ENCODE data around the gene FAF1. TPM values are rescaled to one million over a fixed set of nuclear protein-coding genes. Genes with fewer than 3 reads are reported as not detected.

Gene FAF1
- total RNA-seq, 4 donors from 2014 or later, result 39.7 to 60.6 (median 42.9) TPM

- TF ChIP-seq POLR2A (IDR thresholded peaks at IDR 0.05; ENCODE audit: low read depth) (no peak), EP300 (IDR thresholded peaks at IDR 0.05) (no peak), POLR2AphosphoS5 (IDR thresholded peaks at IDR 0.05) (no peak)
- TF ChIP-seq, protein P1, sequence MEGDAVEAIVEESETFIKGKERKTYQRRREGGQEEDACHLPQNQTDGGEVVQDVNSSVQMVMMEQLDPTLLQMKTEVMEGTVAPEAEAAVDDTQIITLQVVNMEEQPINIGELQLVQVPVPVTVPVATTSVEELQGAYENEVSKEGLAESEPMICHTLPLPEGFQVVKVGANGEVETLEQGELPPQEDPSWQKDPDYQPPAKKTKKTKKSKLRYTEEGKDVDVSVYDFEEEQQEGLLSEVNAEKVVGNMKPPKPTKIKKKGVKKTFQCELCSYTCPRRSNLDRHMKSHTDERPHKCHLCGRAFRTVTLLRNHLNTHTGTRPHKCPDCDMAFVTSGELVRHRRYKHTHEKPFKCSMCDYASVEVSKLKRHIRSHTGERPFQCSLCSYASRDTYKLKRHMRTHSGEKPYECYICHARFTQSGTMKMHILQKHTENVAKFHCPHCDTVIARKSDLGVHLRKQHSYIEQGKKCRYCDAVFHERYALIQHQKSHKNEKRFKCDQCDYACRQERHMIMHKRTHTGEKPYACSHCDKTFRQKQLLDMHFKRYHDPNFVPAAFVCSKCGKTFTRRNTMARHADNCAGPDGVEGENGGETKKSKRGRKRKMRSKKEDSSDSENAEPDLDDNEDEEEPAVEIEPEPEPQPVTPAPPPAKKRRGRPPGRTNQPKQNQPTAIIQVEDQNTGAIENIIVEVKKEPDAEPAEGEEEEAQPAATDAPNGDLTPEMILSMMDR (IDR thresholded peaks at IDR 0.05), result no peak
- peaks cover 0 to 35% (median 14%) of the 10 kb centered on the region in 4 donors for H3K36me3 ChIP-seq
- H3K27ac ChIP-seq (replicated peaks in 1 of 4), result no peak overlapping the region
- no peaks in the 10 kb centered on the region for H3K4me1 ChIP-seq
- H3K27me3 ChIP-seq, result no peaks in the 10 kb centered on the region
- WGBS, result 94% methylated on average over 1 of the region's 1 CpG
- H3K4me3 ChIP-seq, result no peak overlapping the region
- H3K9me3 ChIP-seq, result no peaks in the 10 kb centered on the region
- no peak for DNase-seq (ENCODE audit: extremely low spot score)
- intact Hi-C loops (cut with DNase I), result no loop called here
Observed at GRCh38 chr1:50568782-50569181, 391.3 kb downstream of the FAF1 start.

DNA sequence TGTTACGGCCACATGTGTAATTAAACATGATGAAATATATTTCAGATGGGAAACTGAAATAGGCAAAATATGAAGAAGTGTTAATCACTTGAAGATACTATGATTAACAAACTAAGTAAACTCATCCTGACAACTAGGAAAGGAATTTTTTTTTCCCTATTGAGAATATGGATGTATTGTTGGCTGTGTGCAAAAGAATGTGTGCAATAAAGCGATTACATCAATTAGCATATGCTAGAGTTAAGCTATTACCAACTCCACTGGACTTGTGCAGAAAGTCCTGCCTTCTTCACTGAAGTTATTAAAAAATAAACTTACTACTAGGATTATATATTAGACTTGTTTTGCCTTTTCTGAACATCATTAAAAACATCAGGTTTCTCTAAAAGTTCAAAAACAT, 393.7 kb downstream of the FAF1 start:
- DNase-seq (ENCODE audit: extremely low spot score), result no peak
- no peak overlapping the region for H3K4me3 ChIP-seq
- no peak for TF ChIP-seq POLR2AphosphoS5 (IDR thresholded peaks at IDR 0.05)
- TF ChIP-seq POLR2A (IDR thresholded peaks at IDR 0.05; ENCODE audit: low read depth), result no peak
- TF ChIP-seq, protein P1 (IDR thresholded peaks at IDR 0.05), result no peak
- no peak for TF ChIP-seq EP300 (IDR thresholded peaks at IDR 0.05)
- H3K27me3 ChIP-seq, result no peaks in the 10 kb centered on the region
- peaks cover 8 to 43% (median 17%) of the 10 kb centered on the region in 4 donors for H3K36me3 ChIP-seq
- 99% methylated on average over 2 of the region's 2 CpGs for WGBS
- H3K27ac ChIP-seq (replicated peaks in 1 of 4), result no peak overlapping the region
- H3K4me1 ChIP-seq, result no peaks in the 10 kb centered on the region
- intact Hi-C loops (cut with DNase I), result no loop called here
- no peaks in the 10 kb centered on the region for H3K9me3 ChIP-seq

DNA sequence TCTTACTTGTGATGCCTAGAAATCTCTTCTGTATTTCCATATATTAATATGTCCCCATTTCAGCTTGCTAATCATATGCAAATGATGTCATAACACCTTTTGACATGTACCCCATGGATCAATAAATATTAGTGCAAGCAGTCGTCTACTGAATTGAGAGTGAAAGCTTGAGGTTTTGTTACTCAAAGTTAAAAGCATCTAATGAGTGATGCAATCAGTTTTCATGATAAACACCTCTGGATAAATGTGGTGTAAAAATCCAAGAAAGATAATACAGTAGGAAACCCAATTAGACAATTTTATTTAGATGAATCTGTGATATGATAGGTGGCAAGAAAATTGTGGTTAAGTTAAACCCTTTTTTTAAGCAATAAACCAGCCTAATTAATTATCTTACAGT, 395.6 kb downstream of the FAF1 start:
- Histone ChIP-seq H3K4me1 (no peaks in the 10 kb centered on the region), H3K9me3 (no peaks in the 10 kb centered on the region), H3K27me3 (no peaks in the 10 kb centered on the region), H3K27ac (replicated peaks in 1 of 4) (no peak overlapping the region), H3K4me3 (no peak overlapping the region), H3K36me3 (peaks cover 10 to 60% (median 25%) of the 10 kb centered on the region in 4 donors)
- 100% methylated on average over 1 of the region's 1 CpG for WGBS
- DNase-seq (ENCODE audit: extremely low spot score), result no peak
- intact Hi-C loops (cut with DNase I), result no loop called here
- no peak for TF ChIP-seq EP300 (IDR thresholded peaks at IDR 0.05)
- no peak for TF ChIP-seq POLR2AphosphoS5 (IDR thresholded peaks at IDR 0.05)
- no peak for TF ChIP-seq POLR2A (IDR thresholded peaks at IDR 0.05; ENCODE audit: low read depth)

DNA sequence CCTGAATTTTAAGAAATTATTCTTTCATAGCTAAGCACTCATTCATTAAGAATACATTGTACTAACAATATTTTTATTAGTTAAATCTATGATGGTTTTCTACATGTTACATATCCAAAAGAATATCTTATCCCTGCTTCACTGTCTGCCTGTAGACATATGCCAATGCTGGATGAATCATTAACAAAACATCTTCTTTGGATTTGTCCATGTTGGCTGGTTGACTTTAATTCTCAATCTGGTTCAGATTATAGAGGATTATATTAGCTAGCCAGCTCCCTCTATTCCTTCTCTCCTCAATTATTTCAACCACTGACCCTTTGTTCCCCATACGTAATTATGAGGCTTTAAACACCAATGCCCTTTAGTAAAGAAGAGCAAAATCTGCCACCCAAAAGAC, 398.0 kb downstream of the FAF1 start:
- intact Hi-C loops (cut with DNase I), result no loop called here
- no peak overlapping the region for H3K4me3 ChIP-seq
- peaks cover 10 to 56% (median 25%) of the 10 kb centered on the region in 4 donors for H3K36me3 ChIP-seq
- H3K27me3 ChIP-seq, result no peaks in the 10 kb centered on the region
- H3K4me1 ChIP-seq, result no peaks in the 10 kb centered on the region
- no peaks in the 10 kb centered on the region for H3K9me3 ChIP-seq
- 88% methylated on average over 1 of the region's 1 CpG for WGBS
- DNase-seq (ENCODE audit: extremely low spot score), result no peak
- H3K27ac ChIP-seq (replicated peaks in 1 of 4), result no peak overlapping the region
- no peak for TF ChIP-seq POLR2A (IDR thresholded peaks at IDR 0.05; ENCODE audit: low read depth)
- no peak for TF ChIP-seq POLR2AphosphoS5 (IDR thresholded peaks at IDR 0.05)
- TF ChIP-seq, protein P1 (IDR thresholded peaks at IDR 0.05), result no peak
- no peak for TF ChIP-seq EP300 (IDR thresholded peaks at IDR 0.05)

GRCh38 chr1:50559421-50559820, 400.6 kb downstream of the FAF1 start:
- TF ChIP-seq POLR2A (IDR thresholded peaks at IDR 0.05; ENCODE audit: low read depth), result no peak
- Histone ChIP-seq H3K4me3 (no peak overlapping the region), H3K27ac (replicated peaks in 1 of 4) (no peak overlapping the region), H3K27me3 (no peaks in the 10 kb centered on the region), H3K4me1 (no peaks in the 10 kb centered on the region), H3K36me3 (peaks cover 0 to 37% (median 19%) of the 10 kb centered on the region in 4 donors), H3K9me3 (no peaks in the 10 kb centered on the region)
- no peak for DNase-seq (ENCODE audit: extremely low spot score)
- WGBS, result 98% methylated on average over 3 of the region's 3 CpGs
- intact Hi-C loops (cut with DNase I), result no loop called here

- intact Hi-C loops (cut with DNase I), result no loop called here
- 88% methylated on average over 2 of the region's 2 CpGs for WGBS
- Histone ChIP-seq H3K9me3 (no peaks in the 10 kb centered on the region), H3K27me3 (no peaks in the 10 kb centered on the region), H3K4me3 (no peak overlapping the region), H3K27ac (replicated peaks in 1 of 4) (no peak overlapping the region), H3K4me1 (no peaks in the 10 kb centered on the region), H3K36me3 (no peaks in the 10 kb centered on the region)
- TF ChIP-seq EP300 (IDR thresholded peaks at IDR 0.05) (no peak), POLR2AphosphoS5 (IDR thresholded peaks at IDR 0.05) (no peak), POLR2A (IDR thresholded peaks at IDR 0.05; ENCODE audit: low read depth) (no peak)
- TF ChIP-seq, protein P1 (IDR thresholded peaks at IDR 0.05), result no peak
- no peak for DNase-seq (ENCODE audit: extremely low spot score)
Observed at GRCh38 chr1:50553921-50554320, 406.1 kb downstream of the FAF1 start.

Data from esophagus muscularis mucosa (tissue), 4 donors.